Stimulated activated CD8-positive, alpha-beta memory T cell treated with anti-CD3 and anti-CD28 coated beads, Interleukin-12 subunit alpha, Interleukin-12 subunit beta, amount 100 ng/mL, for 24 hours (primary cell): ENCODE measurements around the gene ZC3H6.
"Not testable (repeated sequence)": the region's sequence is repeated elsewhere in the genome, so short reads cannot be mapped to it uniquely, and the experiment has no call there.

Source experiments
- DNase-seq: peaks from one replicate; pipeline ENCODE4 v3.0.0-alpha.2; 2020; ENCODE audit errors: extremely low read depth

The ZC3H6 gene

DNA sequence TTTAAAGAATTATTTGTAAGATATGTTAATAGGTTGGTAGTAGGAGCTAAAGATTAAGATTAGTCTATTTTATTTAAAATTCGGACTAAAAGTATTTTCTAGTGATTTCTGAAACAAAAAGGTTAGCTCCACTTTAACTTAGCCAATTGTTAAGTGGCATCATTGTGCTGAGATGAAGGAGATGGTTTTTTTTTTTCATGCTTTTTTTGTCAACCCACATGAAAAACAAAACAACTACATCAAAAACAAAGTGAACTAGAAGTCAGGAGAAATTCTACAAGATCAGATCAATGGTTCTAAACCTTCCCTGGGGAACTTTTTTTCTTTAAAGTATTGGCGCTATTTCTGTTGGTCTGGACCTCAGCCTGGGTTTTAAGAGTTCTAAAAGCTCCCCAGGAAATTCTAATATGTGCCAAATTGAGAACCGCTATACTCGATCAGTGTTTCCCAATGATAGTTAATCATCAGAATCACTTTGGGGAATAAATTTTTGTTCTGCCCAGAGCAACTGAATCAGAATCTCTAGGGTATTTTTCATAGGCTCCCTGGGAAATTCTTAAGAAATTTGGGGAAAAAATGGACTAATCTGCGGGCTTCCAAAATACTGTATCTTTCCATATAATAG is 2.3 kb downstream of the ZC3H6 start:
- no peak for DNase-seq

DNA sequence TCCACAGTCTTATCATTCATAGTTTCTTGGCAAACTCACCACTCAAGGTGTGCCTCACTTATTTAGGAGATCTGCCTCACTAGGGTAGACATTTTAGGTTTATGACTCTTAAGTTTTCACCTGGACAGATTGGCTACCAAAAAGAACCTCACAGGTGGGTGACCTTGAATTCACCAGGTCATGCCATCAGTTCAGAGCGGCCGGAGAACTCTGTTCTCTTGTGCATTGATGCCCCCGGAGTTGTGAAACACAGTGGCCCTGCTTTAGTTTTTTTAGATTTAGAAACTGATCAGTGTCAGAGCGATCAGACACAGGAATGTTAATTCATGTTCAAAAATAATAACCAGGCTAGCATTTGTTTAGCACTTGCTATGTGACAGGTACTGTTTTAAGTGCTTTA is 6.7 kb downstream of the ZC3H6 start:
- DNase-seq, result not testable (repeated sequence)

DNA sequence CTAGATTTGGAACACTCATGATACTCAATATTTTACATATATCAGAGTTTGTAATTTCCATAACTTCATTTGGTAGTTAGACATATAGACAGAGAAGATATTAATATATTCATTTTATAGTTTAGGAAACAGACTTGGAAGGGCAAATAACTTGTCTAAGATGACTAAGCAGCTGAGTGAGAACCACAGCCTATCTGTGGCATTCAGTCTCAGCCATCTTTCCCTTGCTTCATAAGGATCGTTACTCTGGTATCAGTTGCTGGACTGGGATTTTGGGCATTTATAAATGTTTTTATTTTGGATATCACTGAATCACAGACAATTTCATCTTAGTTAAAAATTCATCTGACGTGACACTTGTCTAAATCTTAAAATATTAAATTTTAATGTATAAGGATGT is 8.1 kb downstream of the ZC3H6 start:
- not testable (repeated sequence) for DNase-seq

DNA sequence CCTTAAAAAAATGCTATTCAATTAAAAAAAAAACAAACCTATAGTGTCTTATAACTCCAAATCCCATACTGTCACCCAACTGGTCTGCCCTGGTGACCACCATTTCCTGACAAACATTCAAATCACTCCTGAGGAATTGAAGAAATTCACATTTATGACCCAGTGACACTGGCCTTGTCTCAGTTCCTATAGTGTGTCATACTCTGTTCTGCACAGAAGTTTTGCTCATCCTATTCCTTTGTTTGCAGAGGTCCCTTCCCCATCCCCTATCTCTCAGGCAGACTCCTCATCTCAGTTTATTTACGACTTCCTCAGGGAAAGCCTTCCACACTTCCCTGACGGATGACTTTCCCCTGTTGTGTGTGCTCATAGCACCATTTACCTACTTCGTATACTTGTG is 14.7 kb downstream of the ZC3H6 start:
- no peak for DNase-seq

DNA sequence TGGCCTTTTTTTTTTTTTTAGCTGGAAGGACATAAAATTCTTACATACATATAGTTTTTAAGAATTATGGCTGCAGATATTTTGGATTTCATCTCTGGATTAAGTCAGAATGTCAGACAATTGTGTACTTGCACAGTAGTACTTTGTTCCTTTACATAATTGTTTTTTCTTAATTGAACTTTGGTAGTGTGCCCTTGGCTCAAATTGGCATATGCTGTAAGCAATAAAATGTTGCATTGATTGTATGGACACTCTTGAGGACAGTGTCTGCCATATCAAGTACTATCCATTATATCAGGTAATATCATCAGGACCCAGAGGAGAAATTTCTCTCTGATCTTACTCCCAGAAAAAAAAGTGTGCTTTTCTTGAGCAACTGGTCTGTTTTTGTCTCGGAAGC is 15.3 kb downstream of the ZC3H6 start:
- no peak for DNase-seq

DNA sequence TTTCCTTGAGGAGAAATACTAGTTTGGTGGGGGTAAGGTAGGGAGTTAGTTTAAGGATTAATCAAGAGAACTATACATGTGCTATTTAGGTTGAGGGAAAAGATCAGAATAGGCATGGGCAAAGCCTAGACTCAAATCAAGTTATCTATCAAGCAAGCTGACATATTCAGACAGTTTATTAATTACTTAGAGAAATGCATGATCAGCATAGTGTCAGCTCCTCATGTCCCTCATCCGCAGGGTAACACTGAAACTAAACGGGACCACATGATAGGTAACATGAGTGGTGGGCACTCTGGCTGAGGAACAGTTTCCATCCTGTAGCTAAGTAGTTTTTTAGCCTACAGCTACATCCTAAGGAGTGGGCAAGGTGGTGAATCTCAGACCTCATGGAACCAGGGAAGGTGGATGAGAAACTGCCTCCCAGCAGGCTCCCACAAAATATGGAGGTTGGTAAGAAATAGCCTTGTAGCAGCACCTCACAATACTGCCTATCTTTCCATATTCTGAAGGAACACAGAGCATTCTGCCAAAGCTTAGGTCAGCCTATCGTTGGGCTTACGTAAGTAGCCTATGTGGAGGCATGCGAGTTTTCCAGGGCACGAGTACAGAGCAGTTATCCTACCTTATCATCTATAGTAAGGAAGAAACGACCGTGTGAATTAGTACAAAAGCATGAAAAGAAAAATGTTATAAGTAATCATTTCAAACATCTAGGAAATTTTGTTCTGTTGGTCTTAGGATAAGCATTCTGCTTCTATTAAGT is 18.4 kb downstream of the ZC3H6 start:
- DNase-seq, result no peak

DNA sequence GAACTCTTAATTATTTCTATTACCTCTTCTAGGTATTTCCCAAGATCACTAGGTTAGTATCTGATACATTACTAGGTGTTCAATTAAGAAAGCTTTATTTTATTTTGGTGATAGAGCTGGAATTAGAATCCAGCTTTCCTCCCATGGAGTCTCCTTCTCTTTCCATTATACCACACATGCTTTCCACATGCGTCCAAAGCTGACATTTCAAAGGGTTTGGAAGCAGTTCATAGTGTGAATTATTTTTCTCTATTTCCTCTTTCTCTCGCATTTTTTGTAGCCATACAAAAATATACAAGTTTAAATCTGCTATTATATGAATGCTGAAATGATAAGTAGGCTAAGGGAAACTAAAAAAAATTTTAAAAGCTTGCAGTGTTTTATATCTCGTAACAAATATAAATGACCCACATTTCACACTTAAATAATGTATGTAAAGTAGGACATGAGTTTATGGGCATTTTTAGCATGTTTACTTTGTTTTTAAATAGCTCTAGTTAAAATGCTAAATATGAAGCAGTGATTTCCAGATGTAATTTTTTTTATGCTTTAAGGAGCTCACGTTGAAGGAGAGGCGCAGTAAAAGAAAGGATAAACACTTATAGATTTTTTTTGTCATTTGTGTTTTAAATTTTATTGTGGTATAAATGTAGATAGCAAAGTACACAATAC is 20.1 kb downstream of the ZC3H6 start:
- DNase-seq, result no peak

DNA sequence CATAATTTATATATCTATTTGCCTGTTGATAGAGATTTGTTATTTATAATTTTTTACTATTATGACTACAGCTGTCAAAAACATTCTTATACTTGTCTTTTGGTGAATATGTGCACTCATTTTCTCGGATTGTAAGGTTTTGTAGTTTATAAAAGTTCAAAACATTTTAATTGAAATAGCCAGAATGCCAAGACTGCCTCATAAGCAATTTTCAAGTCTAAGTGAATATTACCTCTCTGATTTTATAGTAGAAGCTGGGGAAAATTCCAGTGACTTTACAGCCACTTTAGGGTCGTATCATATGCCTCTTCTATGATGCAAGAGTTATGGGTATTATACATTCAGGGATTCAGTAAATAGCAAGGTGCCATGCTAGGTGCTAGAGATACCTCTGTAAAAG is 21.0 kb downstream of the ZC3H6 start:
- no peak for DNase-seq

DNA sequence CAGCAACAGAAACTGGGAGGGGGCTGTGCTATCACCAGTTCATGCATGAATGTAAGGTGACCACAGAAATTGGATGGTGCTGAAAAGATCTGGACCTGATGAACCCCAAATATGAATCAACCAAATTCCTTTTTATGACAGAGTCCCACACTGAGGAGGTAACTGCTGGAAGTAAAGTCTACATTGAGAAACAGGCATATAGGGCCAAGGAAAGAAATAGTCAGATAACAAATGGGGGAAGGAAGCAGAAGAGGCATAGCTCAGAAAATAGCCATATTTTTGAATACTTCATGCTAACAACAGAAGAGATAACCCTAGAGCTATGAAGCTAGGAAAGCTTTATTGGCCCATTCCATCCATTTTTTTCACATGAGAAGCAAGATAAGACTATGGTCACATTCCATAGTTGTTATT is 25.8 kb downstream of the ZC3H6 start:
- no peak for DNase-seq

DNA sequence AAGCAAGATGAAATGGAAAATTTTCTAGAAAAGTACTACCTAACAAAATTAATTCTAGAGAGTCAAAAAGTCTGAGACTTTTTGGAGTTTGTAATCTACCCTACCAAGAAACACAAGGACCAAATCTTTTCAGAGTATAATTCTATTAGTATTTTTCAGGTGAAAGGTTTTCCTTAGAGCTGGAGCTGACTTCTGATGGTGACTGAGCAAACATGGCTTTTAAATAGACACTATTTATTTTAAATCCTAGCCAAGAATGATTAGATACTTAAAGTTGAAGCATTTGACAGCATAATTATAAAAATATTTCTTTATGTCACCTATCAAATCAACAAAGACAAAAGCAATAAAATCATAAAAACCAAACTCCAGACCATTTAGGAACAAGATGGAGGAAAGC is 26.6 kb downstream of the ZC3H6 start:
- DNase-seq, result no peak

DNA sequence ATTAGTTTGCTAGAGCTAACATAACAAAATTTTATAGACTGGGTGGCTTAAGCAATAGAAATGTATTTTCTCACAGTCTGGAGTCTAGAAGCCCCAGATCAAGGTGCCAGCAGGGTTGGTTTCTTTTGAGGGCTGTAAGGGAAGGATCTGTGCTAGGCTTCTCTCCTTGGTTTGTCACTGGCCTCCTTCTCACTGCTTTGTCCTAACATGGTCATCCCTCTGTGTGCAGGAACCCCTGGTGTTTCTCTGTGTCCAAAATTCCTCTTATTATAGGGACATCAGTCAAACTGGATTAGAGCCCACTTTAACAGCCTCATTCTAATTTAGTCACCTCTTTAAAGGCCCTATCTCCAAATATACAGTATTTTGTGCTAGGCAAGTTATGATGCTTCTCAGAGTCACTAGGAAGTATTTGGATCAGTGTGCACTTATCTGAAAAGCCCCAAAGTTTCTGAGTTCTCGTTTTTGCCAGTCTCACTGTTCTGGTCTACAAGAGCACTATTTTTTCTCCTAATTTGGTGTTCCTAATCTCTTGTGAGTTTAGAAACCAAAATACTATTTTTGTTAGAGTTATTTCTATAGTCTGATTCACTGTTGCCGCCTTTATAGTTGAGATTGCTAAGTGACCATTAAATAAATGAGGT is 29.0 kb downstream of the ZC3H6 start:
- DNase-seq, result no peak

DNA sequence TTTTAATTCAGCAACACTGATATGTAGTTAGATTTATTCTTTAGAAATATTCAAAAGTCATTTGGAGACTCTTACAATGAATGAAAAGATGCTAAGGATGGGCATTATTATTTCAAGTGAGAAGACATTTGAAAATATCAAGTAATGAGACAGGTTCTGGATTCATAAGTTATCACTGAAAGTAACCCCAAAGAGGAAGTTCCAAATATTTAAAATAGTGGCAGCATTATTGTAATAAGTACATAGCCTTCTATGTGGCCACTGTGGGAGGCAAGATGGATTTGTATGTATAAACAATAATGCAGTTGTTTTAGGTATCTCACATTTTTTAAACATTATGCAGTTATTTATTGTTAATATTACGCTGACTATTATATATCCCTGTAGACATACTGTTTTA is 29.7 kb downstream of the ZC3H6 start:
- no peak for DNase-seq

DNA sequence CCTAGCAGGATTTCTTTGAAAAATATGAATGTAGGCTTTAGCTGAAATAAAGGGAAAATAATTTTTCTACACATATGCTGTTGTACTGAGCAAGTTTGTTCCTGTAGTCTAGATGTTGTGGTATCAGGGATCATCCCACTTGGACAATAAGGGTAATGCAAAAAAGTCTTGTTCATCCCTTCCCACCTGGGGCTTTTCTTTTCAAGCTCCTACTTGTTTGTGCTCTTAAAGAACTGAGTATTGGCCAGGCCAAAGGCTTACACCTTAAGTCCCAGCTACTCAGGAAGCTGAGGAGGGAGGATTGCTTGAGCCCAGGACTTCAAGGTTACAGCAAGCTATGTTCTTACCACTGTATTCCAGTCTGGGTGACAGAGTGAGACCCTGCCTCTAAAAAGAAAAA is 35.5 kb downstream of the ZC3H6 start:
- no peak for DNase-seq

DNA sequence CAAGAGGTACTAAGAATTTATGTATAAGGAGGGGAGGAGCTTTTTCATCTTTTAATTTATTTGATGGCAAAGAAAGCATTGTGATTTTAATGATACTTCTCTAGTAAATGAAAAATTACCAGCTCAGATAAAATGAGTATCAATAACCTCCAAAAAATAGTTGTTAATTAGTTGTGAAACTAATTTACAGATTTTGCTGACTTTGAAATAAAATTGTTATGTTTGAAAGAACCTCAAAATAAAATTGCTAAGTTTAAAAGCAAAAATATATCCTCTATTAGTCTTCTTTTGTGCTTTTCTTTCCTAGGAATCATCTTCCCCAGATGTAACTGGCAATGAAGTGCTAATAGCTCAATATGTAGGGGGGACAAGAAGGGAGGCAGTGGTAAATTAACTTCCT is 36.5 kb downstream of the ZC3H6 start:
- DNase-seq, result no peak

DNA sequence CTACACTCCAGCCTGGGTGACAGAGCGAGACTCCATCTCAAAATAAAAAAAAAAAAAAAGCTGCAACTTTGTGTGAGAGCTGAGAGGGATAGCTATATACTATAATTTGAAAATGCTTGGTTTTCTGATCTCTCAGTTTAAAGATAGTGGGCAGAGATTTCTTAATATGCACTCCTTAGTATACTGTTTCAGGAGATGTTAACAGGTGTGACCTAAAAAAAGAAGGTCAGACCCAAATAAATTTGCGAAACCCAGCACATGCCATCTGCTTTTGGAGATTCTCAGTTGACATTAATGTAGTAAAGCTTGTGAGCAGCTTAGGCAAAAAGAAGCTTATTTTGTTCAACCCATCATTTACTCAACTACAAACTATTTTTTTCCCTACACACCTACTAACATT is 37.4 kb downstream of the ZC3H6 start:
- no peak for DNase-seq

DNA sequence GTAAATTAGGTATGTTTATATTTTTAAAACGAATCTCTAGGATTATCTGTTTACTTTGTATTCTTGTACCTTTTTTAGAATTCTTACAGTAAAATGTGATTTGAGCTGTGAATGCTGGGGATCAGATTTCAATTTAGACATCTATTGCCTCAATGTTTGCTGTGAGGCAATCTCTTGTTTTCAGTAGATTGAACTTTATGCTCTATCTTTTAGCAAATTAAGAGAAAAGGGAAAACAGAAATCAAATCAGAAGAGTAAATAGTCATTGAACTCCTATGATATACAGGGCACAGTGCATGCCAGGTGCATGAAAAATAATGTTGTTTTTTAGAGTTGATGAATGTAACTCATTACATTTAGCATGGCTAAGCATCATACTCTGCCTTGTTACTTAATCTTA is 39.5 kb downstream of the ZC3H6 start:
- DNase-seq, result no peak

DNA sequence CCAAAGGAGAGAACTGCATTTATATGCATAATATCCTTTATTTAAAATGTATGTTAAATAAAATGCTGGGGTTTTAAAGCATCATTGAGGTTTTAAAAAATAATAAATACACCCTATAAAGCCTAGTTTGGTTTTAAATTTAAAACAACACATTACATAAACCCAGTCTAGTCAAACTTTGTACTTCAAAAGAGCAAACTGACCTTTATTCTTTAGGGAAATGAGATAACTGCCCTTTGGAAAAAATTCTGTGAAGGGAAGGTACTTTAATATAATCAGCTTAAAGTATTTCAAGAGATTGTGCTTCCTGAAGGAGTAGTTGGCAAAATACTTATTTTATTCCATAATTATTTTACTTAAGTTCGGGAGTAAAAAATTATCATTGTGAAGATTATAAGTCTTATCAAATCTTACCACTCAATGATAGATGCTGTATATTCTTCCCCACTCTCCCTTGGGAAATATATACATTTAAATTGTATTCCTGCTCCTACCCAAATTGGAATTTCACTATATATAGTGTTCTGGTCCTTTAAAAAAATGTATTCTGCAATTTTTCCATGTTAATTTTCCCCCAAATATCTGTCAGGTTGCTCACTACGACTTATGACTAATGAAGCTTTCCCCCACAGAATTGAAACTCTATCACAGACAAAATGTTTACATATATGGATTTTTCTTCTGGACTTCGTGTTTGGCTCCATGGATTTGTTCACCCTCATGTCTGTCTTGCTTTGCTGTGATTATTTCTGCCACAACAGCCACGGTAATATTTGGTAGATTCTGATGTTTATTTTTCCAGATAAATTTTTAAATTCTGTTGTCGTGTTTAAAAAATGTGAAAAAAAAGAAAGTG is 42.1 kb downstream of the ZC3H6 start:
- no peak for DNase-seq

DNA sequence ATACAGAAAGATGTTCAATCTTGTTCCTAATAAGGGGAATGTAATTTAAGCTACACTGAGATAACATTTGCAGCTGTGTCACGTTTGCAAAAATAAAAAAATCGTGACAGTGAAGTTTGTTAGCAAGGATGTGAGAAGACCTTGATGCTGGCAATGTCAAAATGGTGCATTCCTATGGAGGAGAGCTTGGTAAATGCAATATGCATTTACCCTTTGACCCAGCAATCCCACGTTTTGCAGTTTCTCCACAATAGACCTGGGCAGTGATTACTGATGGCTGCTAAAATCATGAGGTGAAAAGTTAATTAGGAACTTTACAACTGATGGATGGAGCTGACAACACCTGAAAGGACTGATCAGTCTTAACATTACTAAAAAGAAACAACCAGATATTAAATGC is 43.1 kb downstream of the ZC3H6 start:
- no peak for DNase-seq

DNA sequence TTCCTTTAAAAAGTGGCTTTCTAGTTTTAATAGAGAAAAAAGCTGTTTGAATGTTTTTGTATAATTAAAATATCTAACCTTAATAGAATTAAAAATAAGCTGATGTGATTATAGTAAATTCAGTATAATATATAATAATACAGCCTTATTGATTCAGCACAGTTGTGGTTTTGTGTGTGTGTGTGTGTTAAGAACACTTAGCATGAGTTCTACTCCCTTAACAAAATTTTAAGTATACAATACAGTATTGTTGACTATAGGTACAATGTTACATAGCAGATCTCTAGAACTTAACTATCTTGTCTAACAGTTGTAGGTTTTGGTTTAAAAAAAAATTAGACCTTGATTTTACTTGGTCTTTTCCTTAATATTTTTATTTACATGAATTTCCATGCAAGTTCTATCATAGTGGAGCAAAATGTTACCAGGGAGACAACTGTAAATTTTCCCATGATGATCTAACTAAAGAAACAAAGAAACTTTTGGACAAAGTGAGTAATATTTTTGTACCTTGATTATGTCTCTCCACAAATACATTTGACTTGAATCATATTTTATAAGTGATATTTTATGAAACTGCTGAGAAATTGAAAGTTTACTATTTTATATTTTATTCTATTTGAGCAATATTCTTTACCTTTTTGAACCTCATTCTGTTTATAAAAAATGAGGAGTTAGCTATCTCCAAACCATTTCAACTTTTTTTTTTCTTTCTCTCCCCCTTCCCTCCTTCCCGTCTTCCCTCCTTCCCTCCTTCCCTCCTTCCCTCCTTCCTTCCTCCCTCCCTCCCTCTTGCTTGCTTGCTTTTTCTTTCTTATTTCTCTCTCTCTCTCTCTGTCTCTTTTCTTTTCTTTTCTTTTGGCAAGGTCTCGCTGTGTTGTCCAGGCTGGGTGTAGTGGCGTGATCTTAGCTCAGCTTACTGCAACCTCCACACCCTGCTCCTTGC is 46.3 kb downstream of the ZC3H6 start:
- no peak for DNase-seq

DNA sequence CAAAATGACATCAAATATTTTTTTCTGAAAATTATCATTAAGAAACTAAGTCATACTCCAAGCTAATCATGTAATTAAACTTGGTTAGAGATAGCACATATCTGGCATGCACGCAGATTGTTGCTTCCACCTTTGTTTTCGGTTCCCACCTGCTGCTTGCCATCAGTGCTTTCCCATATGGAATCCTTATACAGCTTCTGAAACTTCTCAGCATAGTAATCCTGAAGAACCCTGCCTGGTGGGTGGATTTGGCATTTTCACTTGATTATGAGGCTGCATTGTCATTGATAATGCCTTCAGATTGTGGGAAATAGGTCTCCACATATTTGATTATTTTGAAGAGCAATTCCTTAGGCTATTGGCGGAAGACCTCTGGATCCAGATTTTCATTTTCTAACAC is 47.5 kb downstream of the ZC3H6 start:
- no peak for DNase-seq
